T1000 (cell line): Measurements from ENCODE around the gene LMAN2L.

ENCODE experiments used
- DNase-seq: peaks from one replicate; lab custom pipeline; 2025; ENCODE audit warnings: mixed read lengths; lab: John Stamatoyannopoulos, UW

The LMAN2L gene

GRCh38 chr2:96739633-96740428 lies at the start of gene LMAN2L:
LMAN2L (minus strand) TSS chr2:96740064; CDS start chr2:96740040, 24 bp downstream.
- peak; percentile 93 for DNase-seq

- no peak for DNase-seq
These were observed 49.4 kb upstream of the LMAN2L start for GRCh38 chr2:96789245-96789617.

GRCh38 chr2:96788442-96789244 lies 48.8 kb upstream of the LMAN2L start:
- DNase-seq = no peak

- DNase-seq = no peak
These were observed 47.5 kb upstream of the LMAN2L start for GRCh38 chr2:96787411-96787810.

- no peak for DNase-seq
These were observed 43.5 kb upstream of the LMAN2L start for GRCh38 chr2:96783388-96783787.

- DNase-seq = no peak
These were observed 35.3 kb upstream of the LMAN2L start for GRCh38 chr2:96775160-96775559.

- no peak for DNase-seq
These were observed 34.1 kb upstream of the LMAN2L start for GRCh38 chr2:96773922-96774321.

GRCh38 chr2:96772903-96773671 lies 33.2 kb upstream of the LMAN2L start:
- no peak for DNase-seq

GRCh38 chr2:96771796-96772618 lies 32.1 kb upstream of the LMAN2L start:
- DNase-seq = no peak

- no peak for DNase-seq
These were observed 30.8 kb upstream of the LMAN2L start for GRCh38 chr2:96770442-96771202.

GRCh38 chr2:96769814-96770213 lies 29.9 kb upstream of the LMAN2L start:
- no peak for DNase-seq

GRCh38 chr2:96768083-96768561 lies 28.3 kb upstream of the LMAN2L start:
- no peak for DNase-seq

GRCh38 chr2:96767135-96767871 lies 27.4 kb upstream of the LMAN2L start:
- no peak for DNase-seq

- DNase-seq = no peak
These were observed 24.4 kb upstream of the LMAN2L start for GRCh38 chr2:96764253-96764637.

GRCh38 chr2:96763511-96764252 lies 23.8 kb upstream of the LMAN2L start:
- no peak for DNase-seq

GRCh38 chr2:96762529-96763311 lies 22.9 kb upstream of the LMAN2L start:
- DNase-seq = no peak

- no peak for DNase-seq
These were observed 21.3 kb upstream of the LMAN2L start for GRCh38 chr2:96760986-96761832.
